LoVo (cell line): Measurements from ENCODE around the gene HS3ST5.

Experiments used
- DNase-seq: peaks from one replicate; pipeline ENCODE4 v3.0.0-alpha.2; 2016; ENCODE audit warnings: low spot score

HS3ST5 gene

DNA sequence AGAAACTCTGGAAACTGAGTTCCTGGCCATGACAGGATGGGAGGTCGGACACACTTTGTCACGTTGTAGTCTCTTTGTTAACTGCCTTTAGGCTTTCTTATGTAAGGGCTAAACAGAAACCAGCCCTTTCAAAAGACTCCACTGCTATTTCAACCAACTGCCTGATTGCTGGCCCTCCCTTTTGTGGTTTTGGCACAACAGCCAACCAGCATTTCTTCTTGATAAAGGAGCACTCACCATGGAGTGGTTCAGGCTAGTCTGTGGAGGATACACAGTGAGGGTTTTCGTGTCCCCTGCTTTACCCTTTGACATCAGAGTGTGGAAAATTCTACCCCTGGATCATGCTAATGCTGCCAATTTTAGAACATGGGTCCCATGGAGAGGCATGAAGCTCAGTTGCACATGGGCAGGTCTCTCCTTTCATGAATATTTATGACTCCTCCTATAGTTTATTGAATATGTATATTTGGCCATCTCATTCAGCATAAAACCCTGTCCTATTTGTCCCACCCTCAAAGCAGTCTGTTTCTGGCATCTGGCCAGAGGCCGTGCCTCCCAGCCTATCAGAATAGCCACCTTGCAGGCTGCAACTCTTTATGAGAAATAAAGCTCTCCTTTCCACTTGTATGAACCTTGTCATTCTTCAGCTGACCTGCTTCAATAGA lies 148.3 kb downstream of the HS3ST5 start:
- DNase-seq, result no peak

DNA sequence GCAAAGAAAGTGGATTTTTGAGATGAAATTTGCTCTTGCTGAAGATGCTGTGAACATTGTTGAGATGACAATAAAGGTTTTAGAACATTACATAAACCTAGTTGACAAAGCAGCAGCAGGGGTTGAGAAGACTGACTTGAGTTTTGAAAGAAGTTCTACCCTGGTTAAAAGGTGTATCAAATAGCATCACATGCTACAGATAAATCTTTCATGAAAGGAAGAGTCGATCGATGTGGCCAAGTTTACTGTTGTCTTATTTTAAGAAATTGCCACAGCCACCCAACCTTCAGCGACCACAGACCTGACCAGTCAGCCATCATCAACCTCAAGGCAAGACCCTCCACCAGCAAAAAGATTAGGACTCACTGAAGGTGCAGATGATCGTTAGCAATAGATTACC lies 155.3 kb downstream of the HS3ST5 start:
- DNase-seq, result no peak

DNA sequence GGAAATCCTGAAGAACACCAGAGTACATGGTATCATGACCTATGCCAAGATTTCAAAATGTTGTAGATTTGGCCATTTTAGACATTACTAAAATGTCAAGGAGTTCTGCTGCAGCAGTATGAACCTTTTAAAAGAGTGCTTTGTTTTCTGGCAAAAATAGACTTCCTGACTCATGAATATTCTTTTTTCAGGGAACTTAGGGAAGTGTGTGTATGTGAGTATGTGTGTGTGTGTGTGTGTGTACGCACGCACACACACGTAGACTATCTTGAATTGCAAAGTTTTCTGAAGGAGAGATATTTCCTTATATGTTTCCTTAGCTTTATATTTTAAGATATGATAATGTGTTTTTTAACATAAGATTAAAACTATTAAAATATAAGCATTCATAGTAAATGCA lies 161.2 kb downstream of the HS3ST5 start:
- DNase-seq, result no peak

DNA sequence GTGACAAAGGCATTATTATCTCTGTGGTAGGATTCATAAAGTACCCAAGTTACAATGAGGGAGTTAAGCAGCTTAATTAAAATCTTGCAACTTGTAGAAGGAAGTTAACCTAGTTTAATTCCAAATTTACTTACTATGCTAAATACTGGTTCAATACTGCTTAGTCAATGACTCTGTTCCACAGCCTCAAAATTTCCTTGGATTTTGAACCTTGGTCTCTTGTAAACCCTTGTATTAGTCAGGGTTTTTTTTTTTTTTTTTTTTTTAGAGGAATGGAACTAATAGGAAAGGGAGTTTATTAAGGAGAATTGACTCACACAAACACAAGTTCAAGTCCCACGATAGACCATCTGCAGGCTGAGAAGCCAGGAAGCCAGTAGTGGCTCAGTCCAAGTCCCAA lies 163.4 kb downstream of the HS3ST5 start:
- no peak for DNase-seq

DNA sequence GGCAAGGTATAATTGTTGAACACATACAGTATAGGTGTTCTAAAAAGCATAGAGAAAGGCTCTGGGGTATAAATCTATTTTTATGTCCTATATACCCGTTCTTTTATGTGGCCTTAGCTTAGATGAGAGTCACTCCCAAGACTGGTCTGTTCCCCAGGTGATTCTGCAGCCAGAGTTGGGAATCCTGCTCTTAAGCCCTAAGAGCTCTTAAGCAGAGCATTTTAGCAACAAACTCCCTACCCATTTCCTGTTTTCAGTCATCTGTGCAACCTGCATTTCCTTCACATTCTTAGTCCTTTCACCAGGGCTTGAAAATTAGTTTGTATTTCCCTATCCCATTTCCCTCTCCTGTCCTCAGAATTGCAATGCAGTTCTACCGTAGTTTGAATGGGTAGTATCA lies 166.1 kb downstream of the HS3ST5 start:
- DNase-seq, result no peak

DNA sequence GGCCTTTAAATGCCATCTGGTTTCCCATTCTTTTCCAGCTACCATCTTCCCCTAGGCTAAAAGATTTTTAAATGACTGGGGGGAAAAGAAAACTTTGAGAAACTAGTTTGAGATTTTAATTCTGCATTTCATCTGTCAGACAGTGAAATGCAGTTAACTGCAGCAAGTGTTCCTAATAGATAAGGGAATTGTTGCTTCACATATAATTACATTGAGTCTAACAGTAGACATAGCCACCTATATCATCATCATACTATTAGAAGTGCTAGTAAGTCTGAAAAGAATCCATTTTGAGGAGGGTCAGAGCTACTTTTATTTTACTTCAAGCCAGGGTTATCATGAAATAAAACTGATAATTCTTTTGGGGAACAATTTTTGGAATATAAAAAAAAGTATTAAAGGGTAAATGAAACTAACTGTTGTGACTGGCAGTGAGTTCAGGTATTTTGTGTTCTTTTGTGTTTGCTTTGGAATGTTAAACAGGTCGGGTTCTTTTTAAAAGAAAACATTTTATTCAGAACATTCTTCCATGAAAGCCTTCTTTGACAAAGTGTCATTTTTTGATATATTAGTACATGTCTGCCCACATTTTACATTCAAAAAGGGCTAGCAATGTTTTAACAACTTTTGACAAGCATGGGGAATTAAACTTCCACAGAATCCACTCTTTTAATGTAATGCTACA lies 170.1 kb downstream of the HS3ST5 start:
- no peak for DNase-seq

DNA sequence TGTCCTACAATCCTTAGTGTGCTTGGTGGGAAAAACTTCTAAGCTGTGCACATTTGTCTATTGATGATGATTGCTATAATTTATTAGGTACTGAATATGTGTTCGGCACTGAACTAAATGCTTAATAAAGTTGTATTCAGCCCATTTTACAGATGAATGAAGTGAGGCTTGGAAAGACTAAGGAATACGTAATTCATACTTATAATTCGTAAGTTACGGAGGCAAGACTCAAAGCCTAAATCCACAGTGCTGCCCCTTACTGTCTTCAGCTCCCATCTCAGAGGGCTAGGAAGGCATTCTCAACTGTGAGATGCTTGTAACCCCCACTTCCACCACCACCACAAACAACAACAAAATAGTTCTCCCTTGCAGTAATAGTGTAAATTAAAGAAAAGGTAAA lies 171.3 kb downstream of the HS3ST5 start:
- DNase-seq, result no peak

DNA sequence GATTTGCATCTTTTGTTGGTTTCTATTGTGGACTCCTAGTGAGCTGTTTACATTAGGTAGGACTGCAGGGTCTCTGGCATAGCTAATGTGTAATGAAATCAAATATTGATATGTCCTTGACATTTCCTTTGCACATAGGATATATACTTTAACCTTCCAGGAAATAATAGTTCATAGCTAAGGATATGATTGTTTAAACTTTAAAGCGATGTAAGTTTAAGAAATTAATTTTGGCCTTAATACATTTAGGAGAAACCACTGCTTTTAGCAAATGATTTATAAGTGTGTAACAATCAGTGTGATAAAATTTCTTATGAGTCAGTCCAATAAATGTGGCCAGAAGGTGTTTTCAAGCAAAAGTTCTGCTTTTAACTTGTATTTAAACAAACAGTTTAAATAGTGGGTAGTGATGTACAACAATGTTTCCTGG lies 171.8 kb downstream of the HS3ST5 start:
- no peak for DNase-seq

DNA sequence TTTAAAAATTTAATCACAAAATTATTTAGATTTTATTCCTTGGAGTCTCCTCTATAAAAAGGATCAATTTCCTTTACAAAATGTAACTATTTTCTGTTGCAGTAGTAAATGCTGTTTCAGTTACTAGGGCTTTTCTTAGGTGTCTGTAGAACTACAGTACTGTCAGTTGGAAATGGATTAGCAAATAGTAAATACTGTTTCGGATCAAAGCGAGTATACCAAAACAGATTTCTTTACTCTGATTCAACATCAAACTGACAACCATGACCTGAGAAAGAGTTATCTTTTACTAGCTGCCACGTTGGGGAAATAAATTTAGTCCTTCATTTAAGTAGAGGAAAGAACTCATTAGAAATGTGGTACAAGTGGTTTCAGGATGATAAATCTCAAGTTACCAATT lies 172.5 kb downstream of the HS3ST5 start:
- DNase-seq, result no peak

DNA sequence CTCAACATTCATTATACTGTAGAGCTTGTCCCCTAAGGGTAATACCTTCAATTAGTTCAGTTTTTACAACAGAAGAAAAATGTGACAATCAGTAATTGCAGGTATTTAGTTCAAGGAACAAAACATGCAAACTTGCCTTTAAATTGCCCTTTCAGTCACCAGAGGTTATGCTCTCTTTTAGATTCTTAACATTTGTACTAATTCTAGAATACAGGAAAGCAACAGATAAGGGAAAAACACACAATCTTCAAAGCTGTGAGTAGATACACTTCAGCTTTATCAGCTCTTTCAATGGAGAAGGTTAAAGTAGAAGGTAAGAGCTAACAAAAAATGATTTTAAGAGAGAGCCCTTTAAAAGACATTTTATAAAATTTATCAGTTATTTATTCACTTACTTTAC lies 173.1 kb downstream of the HS3ST5 start:
- no peak for DNase-seq

DNA sequence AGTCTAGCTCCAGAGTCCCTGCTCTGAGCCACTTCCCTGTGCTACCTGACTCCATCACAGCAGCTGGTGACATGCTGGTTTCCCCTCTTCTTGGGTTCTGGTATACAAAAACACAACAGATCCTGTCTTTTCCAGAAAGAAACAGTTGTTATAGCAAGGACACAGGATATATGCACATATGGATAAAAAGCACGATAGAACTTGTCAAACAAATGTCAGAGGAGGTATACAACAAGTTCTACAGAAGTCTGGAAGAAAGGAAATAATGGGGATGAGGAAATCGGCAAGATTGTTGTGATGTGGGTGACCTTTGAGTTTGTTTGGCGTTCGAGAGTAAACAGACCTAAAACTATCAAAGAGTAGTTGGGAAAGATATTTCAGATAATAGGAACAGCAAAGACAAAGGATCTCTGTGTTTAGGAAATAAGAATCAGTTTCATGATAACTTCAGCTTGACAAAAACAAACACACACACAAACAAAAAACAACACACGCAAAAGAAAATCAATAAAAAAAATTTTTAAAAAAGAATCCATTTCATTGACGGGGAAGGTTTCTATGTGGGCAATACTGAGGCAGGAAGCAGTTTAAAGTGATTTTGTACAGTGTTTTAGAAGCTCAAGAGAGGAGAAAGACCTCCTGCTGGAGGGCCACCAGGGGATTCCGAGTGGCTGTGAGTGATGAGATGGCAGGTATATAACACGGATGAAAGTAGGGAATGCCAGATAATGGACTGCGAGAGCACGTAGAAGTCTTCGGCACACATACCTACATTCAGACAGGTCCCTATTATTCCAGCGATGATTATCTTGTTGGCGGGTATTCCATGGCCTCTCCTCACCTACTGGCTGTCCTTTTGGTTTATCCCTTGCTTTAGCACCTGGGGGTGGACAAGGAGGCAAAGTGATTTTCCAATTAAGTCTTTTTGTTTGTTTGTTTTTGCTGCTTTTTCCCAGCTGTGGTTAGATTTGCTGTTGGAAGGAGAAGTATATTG lies 174.9 kb downstream of the HS3ST5 start:
- no peak for DNase-seq

DNA sequence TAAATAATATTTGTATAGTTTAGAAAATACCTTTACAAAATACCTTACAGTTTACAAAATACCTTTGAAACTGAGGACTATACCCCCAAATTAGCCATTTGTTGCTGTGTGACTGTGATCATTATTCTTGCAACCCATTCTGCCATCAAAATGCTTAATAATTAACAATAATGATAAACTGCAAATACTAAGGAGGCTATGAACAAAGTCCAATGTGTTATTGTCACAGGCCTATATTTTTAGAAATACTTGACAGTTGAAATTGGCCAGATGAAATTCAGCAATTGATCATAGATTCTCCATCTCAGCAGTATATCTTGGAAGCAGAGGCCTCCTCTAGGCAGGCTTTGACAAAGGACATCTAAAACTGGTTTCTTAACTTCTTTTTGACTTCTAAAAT lies 178.6 kb downstream of the HS3ST5 start:
- no peak for DNase-seq

DNA sequence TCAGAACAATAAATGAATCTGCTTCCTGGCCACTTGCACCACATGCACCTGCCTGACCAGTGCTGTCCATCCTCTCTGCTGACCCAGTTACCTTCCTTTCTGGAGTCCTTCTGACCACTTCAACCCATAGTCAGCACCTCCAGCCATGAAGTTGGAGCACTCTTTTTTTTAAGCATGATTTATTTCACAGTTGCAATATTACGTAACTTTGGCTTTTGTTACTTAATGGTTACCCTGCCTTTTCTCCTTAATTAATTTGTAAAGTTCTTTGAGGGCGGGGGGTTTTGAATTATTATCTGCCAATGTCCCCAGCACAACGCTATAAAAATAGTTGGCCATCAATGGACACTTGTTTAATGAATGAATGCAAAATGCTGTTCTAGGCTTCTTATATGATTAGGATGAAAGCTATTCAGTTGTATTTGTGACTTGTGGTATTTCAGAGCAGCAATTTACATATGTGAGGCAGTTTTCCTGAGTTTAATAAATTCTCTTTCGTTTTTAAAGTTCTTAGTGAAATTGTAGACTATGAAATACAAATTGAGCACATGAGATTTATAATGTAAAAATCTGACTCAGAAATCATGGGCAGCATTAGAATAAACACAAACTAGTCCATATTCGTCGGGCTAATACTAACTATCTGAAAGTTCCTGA lies 180.0 kb downstream of the HS3ST5 start:
- DNase-seq, result no peak

DNA sequence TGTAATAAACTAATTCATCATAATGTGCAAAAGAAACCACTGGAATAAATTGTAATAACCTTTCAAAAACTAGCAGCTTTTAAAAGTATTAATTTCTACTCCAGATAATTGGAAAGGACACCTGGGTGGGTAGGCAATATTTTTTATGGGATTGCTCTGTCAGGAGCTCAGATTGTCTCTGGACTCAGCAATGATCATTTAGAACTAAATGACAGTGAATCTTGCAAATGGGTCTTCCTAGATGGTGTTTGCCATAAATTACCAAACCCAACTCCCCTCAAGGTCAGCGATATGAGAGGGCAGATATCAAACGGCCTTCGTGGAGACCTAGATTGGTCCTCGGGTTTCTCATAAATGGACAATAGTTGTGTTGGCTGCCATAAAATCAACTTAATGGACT lies 181.9 kb downstream of the HS3ST5 start:
- no peak for DNase-seq

DNA sequence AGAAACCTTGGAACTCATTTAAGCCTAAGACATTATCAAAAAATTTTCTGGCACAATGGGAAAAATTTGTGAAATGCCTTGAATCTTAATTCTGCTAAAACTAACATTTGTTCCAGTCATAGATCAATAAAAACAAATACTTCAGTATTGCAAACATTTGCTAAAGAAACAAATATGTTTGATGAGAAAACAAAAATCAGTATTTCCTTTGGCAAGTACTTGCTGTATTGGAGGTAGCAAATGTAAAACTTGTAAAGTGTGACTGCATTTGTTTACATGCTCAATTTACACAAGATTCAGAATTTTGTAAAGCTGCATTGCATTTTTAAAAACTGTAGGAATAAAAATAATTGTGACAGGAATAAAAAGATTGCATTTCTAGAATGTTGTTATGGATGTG lies 183.1 kb downstream of the HS3ST5 start:
- DNase-seq, result no peak

DNA sequence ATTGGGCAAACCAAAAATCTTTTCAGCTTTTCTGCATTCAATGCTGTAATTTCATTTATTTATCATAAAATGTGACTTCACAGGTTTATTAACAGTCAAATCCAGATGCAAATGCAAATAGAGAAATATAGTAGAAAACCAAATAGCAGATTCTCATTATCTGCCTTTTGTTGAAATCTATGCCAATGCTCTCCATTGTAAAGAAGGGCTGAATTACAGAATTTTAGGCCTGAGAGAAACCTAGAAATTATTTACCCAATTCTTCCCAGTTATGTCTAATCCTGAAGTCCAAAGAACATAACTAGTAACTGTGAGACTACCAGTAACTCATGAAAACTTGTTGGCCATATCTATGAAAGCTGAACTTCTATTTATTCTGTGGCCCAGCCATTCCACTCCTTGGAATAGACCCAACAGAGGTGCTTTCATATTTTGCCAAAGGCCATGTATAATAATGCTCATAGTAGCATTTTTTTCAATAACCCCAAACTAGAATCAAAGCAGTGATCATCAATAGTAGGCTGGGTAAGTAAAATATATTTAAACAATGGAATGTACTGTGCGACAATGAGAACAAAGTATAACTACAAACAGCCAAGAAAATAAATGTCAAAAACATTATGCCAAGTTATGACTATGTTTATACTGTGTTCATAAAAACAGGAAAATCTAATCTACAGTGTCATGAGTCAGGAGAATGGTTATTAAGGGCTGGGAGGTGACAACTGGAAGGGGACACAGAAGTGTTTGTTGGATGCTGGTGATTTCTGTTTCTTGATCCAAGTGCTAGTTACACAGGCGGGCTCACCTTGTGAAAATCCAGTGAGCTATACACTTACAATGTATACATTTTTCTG lies 183.8 kb downstream of the HS3ST5 start:
- no peak for DNase-seq

DNA sequence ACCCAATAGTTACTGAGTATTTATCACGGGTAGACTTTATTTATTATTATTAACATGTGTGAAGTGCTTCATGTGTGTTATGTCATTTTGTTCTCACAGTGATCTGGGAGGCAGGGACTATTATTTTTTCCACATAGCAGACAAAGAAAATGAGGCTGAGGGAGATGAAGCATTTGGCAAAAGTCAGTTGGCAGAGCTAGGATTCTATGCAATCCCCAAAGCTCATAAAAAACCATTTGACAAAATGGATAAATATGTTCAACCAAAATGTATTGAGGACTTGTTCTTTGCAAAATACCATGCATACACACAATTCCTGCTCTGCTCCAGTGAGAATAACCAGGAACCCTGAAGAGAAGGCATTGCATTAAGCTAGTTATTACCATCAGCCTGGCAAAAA lies 184.4 kb downstream of the HS3ST5 start:
- no peak for DNase-seq

DNA sequence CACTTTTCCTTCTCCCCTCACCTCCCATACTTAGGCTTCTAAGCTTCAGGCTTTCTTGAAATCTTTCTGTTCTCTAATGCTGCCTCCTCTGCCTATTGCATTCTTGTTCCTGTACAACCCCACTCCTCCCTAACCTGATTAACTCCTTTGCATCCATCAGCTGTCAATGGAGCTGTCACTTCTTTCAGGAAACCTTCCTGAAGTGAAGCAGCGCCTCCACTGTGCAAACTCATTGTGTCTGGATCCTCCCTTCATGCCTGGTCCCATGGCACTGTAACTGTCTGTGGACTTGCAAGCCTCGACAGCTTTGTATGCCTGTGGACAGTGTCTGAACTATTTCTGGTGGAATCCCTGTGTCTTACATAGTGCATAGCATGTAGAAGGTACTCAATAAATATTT lies 185.0 kb downstream of the HS3ST5 start:
- no peak for DNase-seq

DNA sequence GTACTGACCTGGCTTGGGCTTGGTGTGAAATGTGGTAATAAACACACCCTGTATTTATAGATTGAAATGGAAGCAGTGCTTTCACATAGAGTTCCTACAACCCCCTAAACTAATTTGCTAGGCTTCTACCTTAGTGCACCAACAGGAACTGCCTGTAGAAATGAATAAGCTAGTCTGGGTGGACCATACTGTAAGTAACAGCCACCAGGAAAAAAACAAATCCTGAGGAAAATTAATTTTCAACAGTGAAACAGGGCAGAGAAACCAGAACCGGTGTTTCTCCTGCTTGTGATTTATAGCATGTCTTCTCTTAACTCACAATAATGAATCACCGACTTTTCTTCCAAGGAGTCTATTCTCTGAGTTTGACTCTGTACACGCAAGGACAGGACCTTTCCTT lies 187.1 kb downstream of the HS3ST5 start:
- no peak for DNase-seq

DNA sequence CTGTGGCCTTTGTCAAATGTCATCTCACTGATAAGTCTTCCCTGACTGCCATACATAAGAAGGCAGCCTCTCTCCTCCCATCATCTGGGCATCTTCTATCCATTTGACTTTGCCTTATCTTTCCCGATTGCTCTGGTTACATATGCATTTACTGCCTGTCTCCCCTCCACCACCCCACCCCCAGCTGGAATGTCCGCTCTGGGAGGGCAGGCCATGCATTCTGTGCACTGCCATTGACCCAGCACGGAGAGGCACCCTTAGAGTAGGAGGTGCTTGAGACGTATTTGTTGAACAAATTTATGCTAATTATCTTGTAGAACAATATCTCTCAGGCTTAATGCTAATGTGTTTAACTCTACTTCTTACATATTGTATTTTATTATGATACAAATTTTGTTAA lies 188.0 kb downstream of the HS3ST5 start:
- no peak for DNase-seq

DNA sequence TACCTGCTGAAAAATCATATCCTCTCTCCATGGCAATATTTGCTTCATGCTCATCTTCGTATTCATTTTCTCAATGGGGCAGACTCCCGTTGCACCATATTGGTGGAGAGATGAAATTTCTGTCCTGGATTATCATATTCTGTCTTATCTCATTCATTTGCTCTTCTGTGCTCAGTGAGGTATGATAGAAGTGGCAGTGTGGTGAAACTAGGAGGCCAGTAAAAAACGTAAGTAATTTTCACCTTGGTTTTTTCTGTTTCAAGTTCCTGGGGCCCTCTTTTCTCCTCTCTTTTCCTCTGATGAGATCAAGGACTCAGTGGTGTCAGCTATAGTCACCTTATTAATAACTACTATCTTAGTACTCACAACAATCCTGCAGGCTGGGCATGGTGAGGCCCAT lies 189.4 kb downstream of the HS3ST5 start:
- no peak for DNase-seq
